Measurements from ENCODE around the gene AKAP13.
A peak's percentile ranks its signal among the peaks of the same experiment; 100 is the strongest.
"Not testable (repeated sequence)": the region's sequence is repeated elsewhere in the genome, so short reads cannot be mapped to it uniquely, and the experiment has no call there.

The AKAP13 gene

DNA sequence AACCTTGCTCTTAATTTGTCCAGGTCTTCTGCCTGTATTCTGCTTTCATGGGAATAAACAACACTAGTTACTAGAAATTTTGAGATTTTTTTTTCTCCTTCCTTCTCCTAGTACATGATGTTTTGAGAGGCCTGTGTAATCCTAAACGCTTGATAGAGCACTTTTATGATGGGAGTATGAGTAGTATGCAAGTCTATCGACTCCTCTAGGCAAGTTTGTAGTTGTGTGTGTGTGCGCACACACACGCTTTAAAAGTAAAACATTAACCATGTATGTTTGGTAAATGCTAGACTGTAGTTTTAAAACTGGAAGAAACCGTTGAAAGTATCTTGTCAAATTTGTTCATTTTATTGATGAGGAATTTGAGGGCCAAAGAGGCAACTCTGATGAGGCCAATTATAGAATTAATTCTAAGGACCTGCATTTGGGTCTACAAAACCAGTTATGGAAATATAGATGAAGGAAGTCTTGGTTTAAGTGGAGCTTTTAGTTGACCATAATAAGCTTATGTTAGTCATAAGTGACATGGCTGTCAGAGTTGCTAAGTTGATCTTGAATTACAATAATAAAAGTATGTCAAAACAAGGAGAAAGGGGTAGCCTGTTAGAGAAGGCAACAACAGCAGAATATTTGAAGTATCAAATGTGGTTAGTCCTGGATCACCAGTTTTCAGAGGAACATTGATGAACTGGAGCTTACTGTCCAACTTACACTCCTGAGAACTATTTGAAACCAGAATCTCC lies 47.1 kb downstream of the AKAP13 start:
- Mint-ChIP-seq H3K4me3 (no peak overlapping the region), H3K9me3 (no peaks in the 10 kb centered on the region), H3K27me3 (no peaks in the 10 kb centered on the region), H3K36me3 (ENCODE audit: insufficient read depth) (peaks cover 4% of the 10 kb centered on the region), H3K27ac (ENCODE audit: low read depth) (peak overlapping the region; percentile 30), H3K4me1 (peaks cover 77% of the 10 kb centered on the region)
- DNase-seq (ENCODE audit: low spot score in 2 of 2) (no peak), ATAC-seq (replicated peaks; ENCODE audit: extremely low read depth, poor library complexity, severe bottlenecking) (no peak)

DNA sequence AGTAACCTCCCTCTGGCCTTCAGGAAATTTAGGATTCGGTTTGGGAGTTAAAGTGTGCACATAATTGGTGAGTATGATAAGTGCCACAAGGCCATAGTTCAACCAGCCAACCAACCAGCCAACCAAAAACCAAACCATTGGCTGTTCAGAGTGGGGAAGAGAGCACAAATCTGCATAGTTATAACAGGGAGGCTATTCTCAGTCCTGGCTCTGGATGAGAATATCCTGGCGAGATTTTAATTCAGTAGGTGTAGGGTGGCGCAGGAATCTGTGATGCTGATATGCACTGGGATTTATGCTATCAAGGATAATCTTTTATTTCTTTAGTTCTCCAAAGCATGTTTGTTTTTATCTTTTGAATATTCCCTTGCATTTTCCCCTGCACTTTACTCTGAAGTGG lies 49.1 kb downstream of the AKAP13 start:
- Mint-ChIP-seq H3K27ac (ENCODE audit: low read depth) (no peak overlapping the region), H3K27me3 (no peaks in the 10 kb centered on the region), H3K36me3 (ENCODE audit: insufficient read depth) (peaks cover 6% of the 10 kb centered on the region), H3K9me3 (no peaks in the 10 kb centered on the region), H3K4me3 (no peak overlapping the region), H3K4me1 (peaks cover 65% of the 10 kb centered on the region)
- no peak for DNase-seq (ENCODE audit: low spot score in 2 of 2)
- no peak for ATAC-seq (replicated peaks; ENCODE audit: extremely low read depth, poor library complexity, severe bottlenecking)

DNA sequence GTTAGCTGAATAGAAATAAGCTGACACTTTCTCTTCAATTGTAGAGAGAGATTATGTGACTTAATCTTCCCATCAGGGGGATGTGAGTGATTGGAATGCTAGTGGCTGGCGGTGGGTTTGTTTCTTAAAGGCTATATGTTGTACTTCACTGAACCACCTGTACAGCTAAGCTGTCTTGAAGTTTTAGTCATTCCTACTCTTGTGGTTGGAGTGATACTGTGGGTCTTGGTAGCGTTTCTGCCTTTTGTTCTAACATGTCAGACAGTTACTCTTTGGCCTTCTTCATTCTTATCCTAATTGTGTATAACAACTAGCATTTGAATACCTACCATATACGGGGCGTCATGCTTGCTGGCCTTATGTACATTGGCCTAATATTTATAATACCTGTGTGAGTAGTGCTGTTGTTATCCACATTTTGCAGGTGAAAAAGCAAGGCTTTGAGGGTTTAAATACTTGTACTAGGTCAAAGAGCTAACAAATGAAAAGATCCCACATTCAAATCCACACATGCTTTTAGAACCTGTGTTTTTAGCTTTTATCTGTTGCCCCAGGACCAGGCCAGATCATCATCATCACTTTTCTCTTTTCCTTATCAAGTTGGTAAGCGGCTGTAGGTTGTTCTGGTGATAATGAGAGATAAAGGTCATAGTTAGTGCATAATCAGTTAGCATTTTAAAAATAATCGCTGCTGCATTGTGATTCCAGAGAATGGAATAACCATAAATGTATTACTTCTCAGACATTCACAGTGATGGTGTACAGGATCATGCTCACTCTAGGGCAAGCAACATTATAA lies 50.2 kb downstream of the AKAP13 start:
- Mint-ChIP-seq H3K27me3 (no peaks in the 10 kb centered on the region), H3K9me3 (no peaks in the 10 kb centered on the region), H3K27ac (ENCODE audit: low read depth) (no peak overlapping the region), H3K36me3 (ENCODE audit: insufficient read depth) (peaks cover 6% of the 10 kb centered on the region), H3K4me3 (no peak overlapping the region), H3K4me1 (peaks cover 58% of the 10 kb centered on the region)
- ATAC-seq (replicated peaks; ENCODE audit: extremely low read depth, poor library complexity, severe bottlenecking) (no peak), DNase-seq (ENCODE audit: low spot score in 2 of 2) (no peak)

DNA sequence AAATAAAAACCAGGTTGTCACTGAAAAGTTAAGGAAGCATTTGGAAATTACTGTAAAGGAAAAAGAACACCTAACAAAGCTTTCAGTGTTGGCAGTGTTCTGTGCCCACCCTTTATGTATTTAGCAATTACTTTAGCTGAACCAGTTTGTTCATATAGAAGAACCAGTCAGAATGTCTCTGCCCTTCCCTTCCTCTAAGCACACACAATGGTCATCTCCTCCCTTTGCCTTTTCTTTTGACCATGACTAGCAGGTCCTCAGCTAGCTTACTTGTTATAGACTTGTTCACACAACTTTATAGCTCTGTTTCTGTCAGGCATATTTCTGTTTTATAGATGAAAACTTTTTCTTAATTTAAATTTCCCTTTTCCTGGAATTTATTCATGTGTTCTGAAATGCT lies 59.6 kb downstream of the AKAP13 start:
- Mint-ChIP-seq H3K27ac (ENCODE audit: low read depth) (peak overlapping the region; percentile 39), H3K4me1 (peaks cover 29% of the 10 kb centered on the region), H3K9me3 (no peaks in the 10 kb centered on the region), H3K36me3 (ENCODE audit: insufficient read depth) (peaks cover 6% of the 10 kb centered on the region), H3K27me3 (no peaks in the 10 kb centered on the region), H3K4me3 (no peak overlapping the region)
- no peak for ATAC-seq (replicated peaks; ENCODE audit: extremely low read depth, poor library complexity, severe bottlenecking)
- no peak for DNase-seq (ENCODE audit: low spot score in 2 of 2)

DNA sequence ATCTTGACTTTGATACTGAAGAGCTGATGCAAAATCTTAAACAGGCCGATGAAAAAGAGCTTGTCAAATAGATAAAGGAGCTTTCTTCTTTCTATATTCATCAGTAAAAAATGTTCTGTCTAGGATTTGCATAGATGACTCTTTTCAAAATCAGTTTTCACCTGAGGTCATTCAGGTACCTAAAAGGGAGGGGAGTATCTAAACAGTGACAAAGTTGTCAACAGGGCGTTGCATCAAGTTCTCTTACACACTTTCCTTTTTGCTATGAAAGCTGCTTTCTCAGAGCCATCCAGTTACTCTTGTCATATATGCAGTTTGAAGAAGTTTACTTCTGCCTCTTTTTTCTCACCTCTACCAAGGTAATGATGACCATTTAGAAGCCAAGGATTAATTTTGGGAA lies 60.0 kb downstream of the AKAP13 start:
- Mint-ChIP-seq H3K9me3 (no peaks in the 10 kb centered on the region), H3K4me1 (peaks cover 29% of the 10 kb centered on the region), H3K4me3 (no peak overlapping the region), H3K27me3 (no peaks in the 10 kb centered on the region), H3K36me3 (ENCODE audit: insufficient read depth) (peaks cover 7% of the 10 kb centered on the region), H3K27ac (ENCODE audit: low read depth) (peak overlapping the region; percentile 39)
- no peak for ATAC-seq (replicated peaks; ENCODE audit: extremely low read depth, poor library complexity, severe bottlenecking)
- DNase-seq (ENCODE audit: low spot score in 2 of 2) = no peak

DNA sequence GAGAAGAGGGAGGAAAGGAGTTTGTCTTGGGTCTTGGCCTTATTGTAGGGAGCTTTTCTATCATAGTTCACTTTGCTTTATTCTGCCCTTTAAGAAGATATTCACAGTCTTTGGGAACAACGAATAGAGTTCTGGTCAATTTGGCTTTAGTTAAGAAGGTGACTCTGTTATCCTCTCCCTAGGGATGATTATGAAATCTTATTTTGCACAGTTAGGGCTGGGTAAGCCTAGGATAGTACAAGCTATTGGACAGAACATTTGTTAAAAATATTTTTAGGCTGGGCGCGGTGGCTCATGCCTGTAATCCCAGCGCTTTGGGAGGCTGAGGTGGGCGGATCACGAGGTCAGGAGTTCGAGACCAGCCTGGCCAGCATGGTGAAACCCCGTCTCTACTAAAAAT lies 61.5 kb downstream of the AKAP13 start:
- H3K9me3 Mint-ChIP-seq; ATAC-seq (replicated peaks; ENCODE audit: extremely low read depth, poor library complexity, severe bottlenecking); H3K27me3 Mint-ChIP-seq; H3K4me3 Mint-ChIP-seq; DNase-seq (ENCODE audit: low spot score in 2 of 2): not testable (repeated sequence)
- H3K4me1 Mint-ChIP-seq = peaks cover 36% of the 10 kb centered on the region
- peaks cover 10% of the 10 kb centered on the region for H3K36me3 Mint-ChIP-seq (ENCODE audit: insufficient read depth)
- H3K27ac Mint-ChIP-seq (ENCODE audit: low read depth) = peak overlapping the region; percentile 15

DNA sequence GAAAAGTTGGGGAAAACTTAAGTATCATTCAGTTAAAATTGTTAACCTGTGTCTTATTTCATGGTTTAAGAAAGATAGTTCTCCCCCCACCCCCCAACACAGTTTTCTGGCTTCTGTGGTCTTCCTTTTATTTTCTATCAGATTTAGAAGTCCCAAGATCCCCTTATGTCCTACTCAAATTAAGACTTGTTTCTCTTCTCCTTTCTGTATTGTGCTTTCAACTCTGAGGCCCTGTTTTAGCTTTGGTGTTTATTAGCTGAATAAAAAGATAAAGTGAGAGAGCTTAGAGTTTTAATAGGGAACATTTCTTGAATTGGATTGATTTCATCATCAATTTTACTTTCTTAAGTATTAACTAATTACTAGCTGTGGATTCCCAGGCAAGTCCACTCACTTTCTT lies 62.6 kb downstream of the AKAP13 start:
- Mint-ChIP-seq H3K36me3 (ENCODE audit: insufficient read depth) (peaks cover 10% of the 10 kb centered on the region), H3K27me3 (no peaks in the 10 kb centered on the region), H3K4me3 (no peak overlapping the region), H3K9me3 (no peaks in the 10 kb centered on the region), H3K4me1 (peaks cover 43% of the 10 kb centered on the region), H3K27ac (ENCODE audit: low read depth) (peak overlapping the region; percentile 72)
- DNase-seq (ENCODE audit: low spot score in 2 of 2) = no peak
- no peak for ATAC-seq (replicated peaks; ENCODE audit: extremely low read depth, poor library complexity, severe bottlenecking)

DNA sequence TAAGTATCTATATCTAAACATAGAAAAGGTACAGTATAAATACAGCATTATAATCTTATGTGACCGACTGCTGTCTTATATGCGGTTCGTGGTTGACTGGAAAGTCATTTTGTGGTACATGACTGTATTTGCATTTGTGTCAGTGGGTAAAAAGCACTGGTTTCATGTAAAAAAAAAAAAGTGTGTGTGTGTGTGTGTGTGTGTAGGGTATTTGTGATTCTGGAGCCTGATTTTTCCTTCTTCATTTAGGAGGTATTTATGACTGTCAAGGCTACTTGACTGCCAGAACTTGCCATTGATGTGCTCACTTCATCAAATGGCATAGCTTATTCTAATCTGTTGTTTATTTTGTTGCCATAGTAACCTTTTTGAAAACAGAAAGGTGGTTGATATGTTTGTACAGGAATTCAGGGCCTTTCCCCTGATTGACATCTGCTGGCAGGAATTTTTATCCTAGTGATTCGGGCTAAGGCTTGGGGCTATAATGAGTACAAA lies 63.2 kb downstream of the AKAP13 start:
- peak overlapping the region; percentile 72 for H3K27ac Mint-ChIP-seq (ENCODE audit: low read depth)
- no peaks in the 10 kb centered on the region for H3K9me3 Mint-ChIP-seq
- H3K36me3 Mint-ChIP-seq (ENCODE audit: insufficient read depth) = peaks cover 10% of the 10 kb centered on the region
- no peaks in the 10 kb centered on the region for H3K27me3 Mint-ChIP-seq
- DNase-seq (ENCODE audit: low spot score in 2 of 2) (peak in 1 of 2 donors; percentile 11), ATAC-seq (replicated peaks; ENCODE audit: extremely low read depth, poor library complexity, severe bottlenecking) (peak; percentile 74)
- H3K4me3 Mint-ChIP-seq = no peak overlapping the region
- peaks cover 49% of the 10 kb centered on the region for H3K4me1 Mint-ChIP-seq

DNA sequence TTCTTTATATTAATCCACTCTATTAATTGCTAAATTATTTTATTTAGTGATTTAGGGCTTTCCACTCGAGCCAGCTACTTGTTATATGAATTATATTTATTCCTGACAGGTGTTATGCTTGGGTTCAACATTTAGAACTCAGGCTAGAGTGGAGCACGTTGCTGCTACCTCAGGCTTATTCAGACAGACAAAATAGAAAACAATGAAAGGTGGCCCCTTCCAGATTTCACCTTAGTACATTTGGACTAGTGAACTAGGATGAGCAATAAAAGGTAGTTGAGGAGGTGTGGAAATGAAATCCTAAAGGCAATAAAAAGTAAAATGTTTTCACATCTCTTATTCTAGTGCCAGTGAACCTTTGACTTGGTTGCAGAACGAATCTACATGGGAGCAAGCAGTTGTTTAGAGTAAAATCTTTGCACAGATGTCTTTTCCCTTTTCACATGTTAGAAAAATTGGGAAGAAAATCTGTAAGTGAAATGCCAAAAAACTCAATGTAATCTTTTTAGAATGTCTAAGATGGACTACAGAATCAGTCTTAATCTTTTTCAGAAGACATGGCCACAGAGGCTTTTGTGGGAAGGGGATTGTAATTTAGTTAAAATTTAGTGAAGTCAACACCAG lies 63.8 kb downstream of the AKAP13 start:
- no peak for DNase-seq (ENCODE audit: low spot score in 2 of 2)

DNA sequence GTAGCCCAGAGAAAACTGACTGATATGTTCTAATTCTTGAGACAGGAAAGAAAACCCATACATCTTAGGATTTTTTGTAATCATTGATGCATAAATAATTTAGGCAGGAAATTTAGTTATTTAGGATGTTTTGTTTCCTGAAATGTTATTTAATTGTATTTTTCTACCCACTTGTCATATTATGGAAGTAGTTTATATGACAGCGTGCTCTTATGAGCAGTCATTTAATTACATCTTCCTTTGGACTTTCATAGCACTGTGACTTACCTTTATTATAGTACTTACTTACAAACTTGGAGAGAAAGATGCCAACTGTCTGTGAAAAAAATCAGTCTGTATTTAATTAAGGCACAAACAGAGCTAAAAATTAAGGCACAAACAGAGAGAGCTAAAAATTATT lies 65.0 kb downstream of the AKAP13 start:
- Mint-ChIP-seq H3K27ac (ENCODE audit: low read depth) (peak overlapping the region; percentile 13), H3K4me1 (peaks cover 53% of the 10 kb centered on the region)

More for the DNA sequence above, 63.8 kb downstream of the AKAP13 start:
- no peak overlapping the region for H3K4me3 Mint-ChIP-seq
- H3K9me3 Mint-ChIP-seq = no peaks in the 10 kb centered on the region
- no peaks in the 10 kb centered on the region for H3K27me3 Mint-ChIP-seq
- H3K4me1 Mint-ChIP-seq = peaks cover 51% of the 10 kb centered on the region
- peak overlapping the region; percentile 72 for H3K27ac Mint-ChIP-seq (ENCODE audit: low read depth)
- peaks cover 10% of the 10 kb centered on the region for H3K36me3 Mint-ChIP-seq (ENCODE audit: insufficient read depth)
- no peak for ATAC-seq (replicated peaks; ENCODE audit: extremely low read depth, poor library complexity, severe bottlenecking)

DNA sequence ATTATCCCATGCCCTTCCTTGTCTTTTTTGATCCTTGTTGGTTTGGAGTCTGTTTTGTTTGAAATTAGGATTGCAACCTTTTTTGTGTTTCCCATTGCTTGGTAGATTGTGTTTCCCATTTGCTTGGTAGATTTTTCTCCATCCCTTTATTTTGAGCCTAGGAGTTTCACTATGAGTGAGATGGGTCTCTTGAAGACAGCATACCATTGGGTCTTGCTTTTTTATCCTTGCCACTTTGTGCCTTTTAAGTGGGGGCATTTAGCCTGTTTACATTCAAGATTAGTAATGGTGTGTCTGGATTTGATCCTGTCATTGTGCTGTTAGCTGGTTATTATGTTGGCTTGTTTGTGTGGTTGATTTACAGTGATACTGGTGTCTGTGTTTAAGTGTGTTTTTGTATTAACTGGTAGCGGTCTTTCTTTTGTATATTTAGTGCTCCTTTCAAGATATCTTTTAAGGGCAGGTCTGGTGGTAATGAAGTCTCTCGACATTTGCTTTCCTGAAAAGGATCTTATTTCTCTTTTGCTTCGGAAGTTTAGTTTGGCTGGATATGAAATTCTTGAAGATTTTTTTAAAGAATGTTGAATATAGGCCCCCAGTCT lies 70.8 kb downstream of the AKAP13 start:
- Mint-ChIP-seq H3K27me3 (no peaks in the 10 kb centered on the region), H3K4me1 (peaks cover 82% of the 10 kb centered on the region), H3K36me3 (ENCODE audit: insufficient read depth) (peaks cover 2% of the 10 kb centered on the region), H3K4me3 (no peak overlapping the region), H3K27ac (ENCODE audit: low read depth) (no peak overlapping the region), H3K9me3 (peaks cover 14% of the 10 kb centered on the region)
- ATAC-seq (replicated peaks; ENCODE audit: extremely low read depth, poor library complexity, severe bottlenecking) (no peak), DNase-seq (ENCODE audit: low spot score in 2 of 2) (no peak)

More for the DNA sequence above, 65.0 kb downstream of the AKAP13 start:
- Mint-ChIP-seq H3K27me3 (no peaks in the 10 kb centered on the region), H3K36me3 (ENCODE audit: insufficient read depth) (peaks cover 10% of the 10 kb centered on the region), H3K9me3 (peaks cover 6% of the 10 kb centered on the region), H3K4me3 (no peak overlapping the region)
- ATAC-seq (replicated peaks; ENCODE audit: extremely low read depth, poor library complexity, severe bottlenecking) (no peak), DNase-seq (ENCODE audit: low spot score in 2 of 2) (no peak)

DNA sequence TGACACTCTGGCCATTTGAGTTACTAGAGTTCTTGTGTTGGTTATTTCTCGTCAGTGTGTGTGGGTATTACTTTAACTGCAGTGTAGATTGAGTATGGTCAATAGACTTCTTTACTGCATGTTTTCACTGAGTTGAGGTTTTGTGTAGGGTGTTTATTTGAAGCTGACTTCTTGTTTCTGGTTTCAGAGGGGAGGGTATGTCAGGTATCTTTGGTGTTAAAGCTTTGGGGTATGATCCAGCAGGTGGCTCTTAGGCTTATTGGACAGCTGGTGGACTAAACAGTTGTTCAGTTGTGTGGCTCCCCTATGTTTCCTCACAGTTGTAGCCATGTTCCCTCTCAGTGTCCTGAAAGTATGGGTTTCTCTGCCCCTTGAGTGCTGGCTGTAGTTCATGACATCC lies 72.0 kb downstream of the AKAP13 start:
- Mint-ChIP-seq H3K27ac (ENCODE audit: low read depth) (peak overlapping the region; percentile 72), H3K27me3 (no peaks in the 10 kb centered on the region), H3K36me3 (ENCODE audit: insufficient read depth) (no peaks in the 10 kb centered on the region), H3K4me1 (peaks cover 83% of the 10 kb centered on the region), H3K9me3 (peaks cover 14% of the 10 kb centered on the region), H3K4me3 (no peak overlapping the region)
- DNase-seq (ENCODE audit: low spot score in 2 of 2) = no peak
- no peak for ATAC-seq (replicated peaks; ENCODE audit: extremely low read depth, poor library complexity, severe bottlenecking)
